Activated B cell treated with CpG ODN at 0.5 μM for 24 hours (primary cell): ENCODE measurements around the gene NKRF. TPM values are rescaled to one million over a fixed set of nuclear protein-coding genes. Genes with fewer than 3 reads are reported as not detected.

Experiments
- ATAC-seq: fragments of 200-7000 bp; cut with Tn5 transposase; one replicate; pipeline ENCODE4 v1.10.0; 2021; ENCODE audit warnings: low read depth, mild to moderate bottlenecking, moderate library complexity
- CTCF ChIA-PET: fragments of 350-600 bp; sonication (Branson Sonifier 250); formaldehyde crosslinking; loops from one replicate; lab custom pipeline; 2021; ENCODE audit warnings: antibody characterized with exemption; lab: Charles Lee
- POLR2A ChIA-PET: fragments of 350-600 bp; sonication (Branson Sonifier 250); formaldehyde crosslinking; loops from one replicate; lab custom pipeline; 2021; ENCODE audit warnings: antibody characterized with exemption; lab: Charles Lee
- DNase-seq: peaks from one replicate; pipeline ENCODE4 v3.0.0; 2022
- H3K27ac Mint-ChIP-seq: one replicate; pipeline ENCODE4 v1.8.0; 2020; ENCODE audit warnings: mixed read lengths
- H3K27me3 Mint-ChIP-seq: one replicate; pipeline ENCODE4 v1.8.0; 2021; ENCODE audit warnings: mixed read lengths
- H3K36me3 Mint-ChIP-seq: one replicate; pipeline ENCODE4 v1.8.0; 2021; ENCODE audit warnings: low read depth, mixed read lengths
- H3K4me1 Mint-ChIP-seq: one replicate; pipeline ENCODE4 v1.8.0; 2021; ENCODE audit warnings: mixed read lengths
- H3K4me3 Mint-ChIP-seq: one replicate; pipeline ENCODE4 v1.8.0; 2020; ENCODE audit warnings: mild to moderate bottlenecking, mixed read lengths
- H3K9me3 Mint-ChIP-seq: one replicate; pipeline ENCODE4 v1.8.0; 2020; ENCODE audit warnings: mixed read lengths
- intact Hi-C: fragments of 100-400 bp; cut with micrococcal nuclease; formaldehyde crosslinking; loops from one replicate; pipeline ENCODE4 v1.15.1; 2024
- total RNA-seq: library from RNA; stranded (reverse); gene quantifications from 2 replicates; pipeline ENCODE4 v1.2.3, GENCODE V29; 2022
- TF ChIP-seq, protein P1 (sequence below): fragments of 200-600 bp; IDR thresholded peaks from one replicate; pipeline ENCODE4 v1.8.0; 2022; ENCODE audit warnings: antibody characterized with exemption, mild to moderate bottlenecking

Gene NKRF
- total RNA-seq, 1 donor from 2014 or later: 22.6 TPM

DNA sequence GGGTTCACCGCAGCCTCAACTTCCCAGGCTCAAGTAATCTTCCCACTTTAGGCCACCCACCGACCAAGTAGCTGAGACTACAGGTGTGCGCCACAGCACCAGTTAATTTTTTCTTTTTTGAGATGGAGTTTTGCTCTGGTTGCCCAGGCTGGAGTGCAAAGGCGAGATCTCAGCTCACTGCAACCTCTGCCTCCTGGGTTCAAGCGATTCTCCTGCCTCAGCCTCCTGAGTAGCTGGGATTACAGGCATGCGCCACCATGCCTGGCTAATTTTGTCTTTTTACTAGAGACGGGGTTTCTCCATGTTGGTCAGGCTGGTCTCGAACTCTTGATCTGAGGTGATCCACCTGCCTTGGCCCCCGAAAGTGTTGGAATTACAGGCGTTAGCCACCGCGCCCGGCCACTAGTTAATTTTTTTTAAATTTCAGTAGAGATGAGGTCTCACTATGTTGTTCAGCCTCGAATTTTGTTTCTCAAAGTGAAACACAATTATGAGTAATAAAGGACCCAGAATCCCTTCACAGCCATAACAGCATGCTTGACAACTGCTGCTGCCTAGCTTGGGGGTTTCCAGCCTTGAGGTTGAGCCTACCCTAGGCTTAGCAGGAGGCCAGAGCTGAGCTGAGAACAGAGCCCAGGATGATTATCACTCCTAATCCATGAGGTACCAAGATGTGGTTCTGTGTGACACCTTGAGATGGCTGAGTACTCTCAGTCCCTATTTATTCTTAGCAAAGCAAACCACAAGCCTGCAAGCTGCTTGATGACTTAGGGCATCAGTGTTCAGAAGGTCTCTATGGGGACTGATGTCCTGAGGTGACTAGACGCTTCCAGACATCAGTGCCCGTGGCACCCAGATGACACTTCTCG lies 41.6 kb upstream of the NKRF start:
- TF ChIP-seq, protein P1, sequence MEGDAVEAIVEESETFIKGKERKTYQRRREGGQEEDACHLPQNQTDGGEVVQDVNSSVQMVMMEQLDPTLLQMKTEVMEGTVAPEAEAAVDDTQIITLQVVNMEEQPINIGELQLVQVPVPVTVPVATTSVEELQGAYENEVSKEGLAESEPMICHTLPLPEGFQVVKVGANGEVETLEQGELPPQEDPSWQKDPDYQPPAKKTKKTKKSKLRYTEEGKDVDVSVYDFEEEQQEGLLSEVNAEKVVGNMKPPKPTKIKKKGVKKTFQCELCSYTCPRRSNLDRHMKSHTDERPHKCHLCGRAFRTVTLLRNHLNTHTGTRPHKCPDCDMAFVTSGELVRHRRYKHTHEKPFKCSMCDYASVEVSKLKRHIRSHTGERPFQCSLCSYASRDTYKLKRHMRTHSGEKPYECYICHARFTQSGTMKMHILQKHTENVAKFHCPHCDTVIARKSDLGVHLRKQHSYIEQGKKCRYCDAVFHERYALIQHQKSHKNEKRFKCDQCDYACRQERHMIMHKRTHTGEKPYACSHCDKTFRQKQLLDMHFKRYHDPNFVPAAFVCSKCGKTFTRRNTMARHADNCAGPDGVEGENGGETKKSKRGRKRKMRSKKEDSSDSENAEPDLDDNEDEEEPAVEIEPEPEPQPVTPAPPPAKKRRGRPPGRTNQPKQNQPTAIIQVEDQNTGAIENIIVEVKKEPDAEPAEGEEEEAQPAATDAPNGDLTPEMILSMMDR: no peak
- peak overlapping the region; percentile 93 for H3K27ac Mint-ChIP-seq
- POLR2A ChIA-PET: interaction anchor here (0.7 to 3.1 kb wide), 13 partner anchors 9 to 248 kb away, joined by 3 to 24 read pairs (median 7); partner anchors contain the start of genes NKRF, RPL39, SEPTIN6 and SLC25A43
- H3K4me3 Mint-ChIP-seq: peak overlapping the region; percentile 45
- H3K4me1 Mint-ChIP-seq: peaks cover 28% of the 10 kb centered on the region
- DNase-seq (no peak), ATAC-seq (peak; percentile 89)
- no peaks in the 10 kb centered on the region for H3K27me3 Mint-ChIP-seq
- H3K9me3 Mint-ChIP-seq: no peaks in the 10 kb centered on the region
- CTCF ChIA-PET: interaction anchor here (0.9 to 1.1 kb wide), 5 partner anchors 28 to 132 kb away, joined by 3 to 4 read pairs (median 3); partner anchors contain the start of gene SEPTIN6
- intact Hi-C loops: loop anchor here (1.0 to 5.0 kb wide), 4 partner anchors 9 to 45 kb away; partner anchors contain the start of genes NKRF and SEPTIN6
- H3K36me3 Mint-ChIP-seq: peaks cover 63% of the 10 kb centered on the region

DNA sequence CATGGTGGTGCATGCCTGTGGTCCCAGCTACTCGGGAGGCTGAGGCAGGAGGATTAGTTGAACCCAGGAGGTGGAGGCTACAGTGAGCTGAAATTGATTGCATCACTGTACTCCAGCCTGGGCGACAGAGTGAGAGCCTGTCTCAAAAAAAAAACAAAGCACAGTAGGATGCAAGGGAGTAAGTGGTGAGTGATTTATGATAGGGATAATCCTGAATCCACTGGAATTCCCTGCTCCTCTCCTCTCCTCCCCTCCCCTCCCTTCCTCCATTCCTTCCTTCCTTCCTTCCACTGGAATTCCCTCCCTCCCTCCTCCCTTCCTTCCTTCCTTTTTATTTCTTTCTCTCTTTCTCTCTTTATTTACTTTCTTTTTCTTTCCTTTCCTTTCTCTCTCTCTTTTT lies 40.9 kb upstream of the NKRF start:
- DNase-seq: no peak
- Mint-ChIP-seq H3K9me3 (no peaks in the 10 kb centered on the region), H3K27me3 (no peaks in the 10 kb centered on the region), H3K4me1 (peaks cover 30% of the 10 kb centered on the region), H3K4me3 (no peak overlapping the region), H3K27ac (peak overlapping the region; percentile 93), H3K36me3 (peaks cover 66% of the 10 kb centered on the region)
- intact Hi-C loops: loop anchor here (5.0 kb wide), 1 partner anchor 40 kb away; the partner anchor contains the start of gene NKRF
- ATAC-seq: no peak
- TF ChIP-seq, protein P1: no peak
- ChIA-PET POLR2A (interaction anchor here (0.8 to 3.1 kb wide), 6 partner anchors 30 to 145 kb away, joined by 4 to 24 read pairs (median 11); partner anchors contain the start of genes RPL39 and SEPTIN6), CTCF (interaction anchor here (1.3 kb wide), 1 partner anchor 37 kb away, joined by 4 read pairs; no protein-coding TSS in a partner anchor)

DNA sequence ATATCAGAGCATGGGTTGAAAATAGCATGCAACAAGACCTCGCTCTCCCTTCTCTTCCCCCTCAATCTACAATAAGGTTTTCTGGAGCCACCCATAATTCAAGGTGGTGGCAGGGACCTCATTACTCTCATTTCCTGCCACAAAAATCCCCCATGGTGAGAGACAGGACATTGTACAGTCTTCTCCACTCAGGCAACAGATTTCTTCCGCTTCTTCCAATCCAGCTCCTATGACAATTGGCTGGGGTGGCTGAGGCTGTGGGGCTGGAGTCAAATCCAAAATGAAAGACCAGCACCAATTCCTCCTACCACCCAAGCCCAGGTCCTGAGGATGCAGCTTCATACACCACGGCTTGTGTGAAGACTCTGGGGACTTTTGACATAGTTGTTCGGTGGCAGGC lies 40.3 kb upstream of the NKRF start:
- Mint-ChIP-seq H3K27ac (peak overlapping the region; percentile 93), H3K9me3 (no peaks in the 10 kb centered on the region), H3K27me3 (no peaks in the 10 kb centered on the region), H3K4me3 (peak overlapping the region; percentile 57), H3K4me1 (peaks cover 31% of the 10 kb centered on the region), H3K36me3 (peaks cover 70% of the 10 kb centered on the region)
- POLR2A ChIA-PET: interaction anchor here (0.6 to 3.1 kb wide), 8 partner anchors 12 to 145 kb away, joined by 3 to 24 read pairs (median 8); partner anchors contain the start of genes RPL39 and SEPTIN6
- TF ChIP-seq, protein P1: no peak
- peak; percentile 28 for ATAC-seq
- CTCF ChIA-PET: interaction anchor here (1.3 kb wide), 1 partner anchor 37 kb away, joined by 4 read pairs; no protein-coding TSS in a partner anchor
- no peak for DNase-seq
- intact Hi-C loops: loop anchor here (5.0 kb wide), 1 partner anchor 39 kb away; the partner anchor contains the start of gene NKRF

DNA sequence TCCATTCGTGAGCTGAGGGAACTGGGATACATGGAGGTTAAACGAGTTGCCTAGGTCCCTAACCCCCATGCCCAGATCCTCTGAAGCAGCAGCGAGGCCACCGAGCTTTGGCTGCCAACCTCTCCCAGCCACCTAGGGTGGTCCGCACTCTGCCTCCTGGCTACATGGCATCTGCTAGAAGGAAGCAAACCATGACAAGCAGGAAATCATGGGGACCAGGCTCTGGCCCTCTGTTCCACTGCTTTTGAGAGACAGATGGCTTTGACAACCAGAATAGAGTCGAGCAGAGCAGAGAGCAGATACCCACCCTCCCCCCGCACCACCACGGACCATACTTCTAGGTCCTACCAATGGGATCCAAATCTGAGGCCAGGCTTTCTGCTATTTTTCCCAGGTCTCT lies 37.5 kb upstream of the NKRF start:
- CTCF ChIA-PET: no interaction called here
- TF ChIP-seq, protein P1: no peak
- Mint-ChIP-seq H3K4me1 (peaks cover 44% of the 10 kb centered on the region), H3K27me3 (no peaks in the 10 kb centered on the region), H3K36me3 (peaks cover 73% of the 10 kb centered on the region), H3K4me3 (no peak overlapping the region), H3K27ac (peak overlapping the region; percentile 50), H3K9me3 (no peaks in the 10 kb centered on the region)
- POLR2A ChIA-PET: interaction anchor here (0.7 kb wide), 1 partner anchor 148 kb away, joined by 4 read pairs; the partner anchor contains the start of gene RPL39
- ATAC-seq (no peak), DNase-seq (no peak)
- intact Hi-C loops: no loop called here
